GM18907 (cell line): ENCODE measurements around the gene POU2AF1.

Experiments
- ATAC-seq: cut with Tn5 transposase; IDR thresholded peaks from one replicate; pipeline ENCODE4 v1.9.1; 2021; ENCODE audit warnings: mild to moderate bottlenecking, moderate library complexity; ENCODE audit not compliant: unreplicated experiment

The POU2AF1 gene

DNA sequence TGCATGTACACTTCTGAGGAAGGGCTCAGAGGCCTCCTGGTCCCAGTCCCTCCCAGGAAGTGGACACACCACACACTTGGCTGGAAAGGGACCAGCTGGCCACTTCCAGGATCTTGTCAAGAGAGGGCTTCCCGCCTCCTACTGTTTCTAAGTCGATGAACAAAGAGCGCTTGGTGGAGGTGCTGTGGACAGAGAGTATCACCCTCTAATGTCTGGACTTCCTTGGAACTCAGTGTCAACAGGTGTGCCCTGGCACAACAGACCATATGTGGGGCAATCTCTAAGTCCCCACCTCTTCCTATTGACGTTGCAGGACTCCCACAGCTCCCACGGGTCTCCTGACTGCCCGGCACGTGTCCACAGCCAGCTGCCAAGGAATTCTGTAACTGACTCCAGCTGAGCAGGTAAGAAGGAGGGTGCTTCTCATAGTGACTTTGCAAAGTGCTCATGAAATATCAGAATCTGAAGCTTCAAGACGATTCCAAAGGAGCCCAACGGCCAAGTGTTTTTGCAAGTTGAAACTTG is 16.1 kb downstream of the POU2AF1 start:
- ATAC-seq = no peak

DNA sequence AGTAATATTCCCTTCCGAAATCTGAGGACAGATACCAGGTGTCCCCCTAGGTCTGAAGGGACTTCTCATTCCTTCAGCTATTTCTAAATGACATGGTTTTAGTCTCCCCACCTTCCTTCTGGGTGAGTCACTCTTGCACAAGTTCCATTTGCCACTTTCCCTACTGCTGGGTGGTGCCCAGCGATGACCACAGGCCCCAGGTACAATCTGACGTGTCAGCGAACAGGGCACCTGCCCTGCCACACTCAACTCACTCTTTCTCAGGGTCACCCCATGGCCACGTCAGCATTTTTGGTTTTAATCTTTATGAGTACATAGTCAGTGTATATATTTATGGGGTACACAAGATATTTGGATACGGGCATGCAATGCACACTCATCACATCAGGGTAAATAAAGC is 17.2 kb downstream of the POU2AF1 start:
- no peak for ATAC-seq

DNA sequence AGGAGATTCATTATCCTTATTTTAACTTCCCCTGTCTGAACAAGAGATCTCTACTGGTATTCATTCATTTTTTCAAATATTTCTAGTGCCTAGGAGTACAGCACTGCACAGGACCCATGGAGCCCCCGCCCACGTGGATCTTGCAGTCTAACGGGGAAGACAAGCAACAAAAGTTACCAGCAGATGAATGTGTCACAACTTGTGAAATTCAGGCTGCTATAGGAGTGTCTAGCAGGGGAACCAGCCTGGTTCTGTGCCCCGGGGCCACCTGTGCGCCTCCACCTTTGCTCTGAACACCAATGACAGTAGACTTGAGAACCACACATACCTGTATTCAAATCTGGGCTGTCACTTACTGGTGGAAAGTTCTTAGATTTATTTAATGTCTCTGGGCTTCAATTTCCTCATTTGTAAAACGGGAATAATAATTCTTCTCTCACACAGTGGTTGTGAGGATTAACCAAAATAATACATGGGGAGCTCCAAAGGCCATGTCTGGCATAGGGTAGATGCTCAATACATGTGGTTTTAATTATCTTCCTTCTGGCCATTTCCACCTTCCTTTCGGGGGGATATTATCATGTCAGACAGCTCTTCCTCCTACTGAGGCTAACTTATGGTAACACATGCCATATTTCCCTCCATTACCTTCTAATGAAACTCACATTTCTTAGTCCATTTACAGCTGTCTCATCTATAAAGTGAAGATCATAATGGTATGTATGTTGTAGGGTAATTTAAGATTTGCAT is 17.8 kb downstream of the POU2AF1 start:
- ATAC-seq = no peak

DNA sequence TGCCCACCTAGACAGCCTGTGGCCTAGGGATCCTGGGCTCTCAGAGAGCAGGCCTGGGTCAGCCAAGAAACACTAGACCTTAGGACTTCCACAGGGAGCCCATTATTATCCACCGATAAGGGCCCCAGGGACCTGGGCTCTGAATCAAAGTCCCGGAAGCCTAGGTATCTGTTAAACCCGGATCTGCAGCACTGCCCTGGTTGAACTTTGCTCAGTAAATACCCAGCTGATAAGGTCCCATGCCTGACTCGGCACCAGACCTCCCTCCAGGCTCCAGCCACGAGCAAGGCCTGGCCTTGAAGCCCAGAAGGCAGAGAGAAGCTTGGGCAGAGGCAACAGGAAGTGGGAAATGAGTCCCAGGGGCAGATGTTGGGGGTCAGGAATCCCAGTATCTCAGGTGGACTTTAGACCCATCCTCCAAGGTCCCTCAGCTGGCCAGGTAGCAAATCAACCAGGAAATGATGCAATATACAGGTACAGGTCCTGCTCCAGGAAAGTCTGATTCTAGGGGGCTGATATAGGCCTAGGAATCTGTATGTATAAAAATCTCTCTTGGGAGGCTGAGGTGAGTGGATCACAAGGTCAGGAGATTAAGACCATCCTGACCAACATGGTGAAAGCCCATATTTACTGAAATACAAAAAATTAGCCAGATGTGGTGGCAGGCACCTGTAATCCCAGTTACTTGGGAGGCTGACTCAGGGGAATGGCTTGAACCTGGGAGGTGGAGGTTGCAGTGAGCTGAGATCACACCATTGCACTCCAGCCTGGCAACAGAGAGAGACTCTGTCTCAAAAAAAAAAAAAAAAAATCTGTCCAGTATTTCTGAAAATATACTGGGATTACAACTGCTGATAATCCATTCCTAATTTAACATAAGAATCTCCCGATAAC is 18.7 kb downstream of the POU2AF1 start:
- no peak for ATAC-seq

DNA sequence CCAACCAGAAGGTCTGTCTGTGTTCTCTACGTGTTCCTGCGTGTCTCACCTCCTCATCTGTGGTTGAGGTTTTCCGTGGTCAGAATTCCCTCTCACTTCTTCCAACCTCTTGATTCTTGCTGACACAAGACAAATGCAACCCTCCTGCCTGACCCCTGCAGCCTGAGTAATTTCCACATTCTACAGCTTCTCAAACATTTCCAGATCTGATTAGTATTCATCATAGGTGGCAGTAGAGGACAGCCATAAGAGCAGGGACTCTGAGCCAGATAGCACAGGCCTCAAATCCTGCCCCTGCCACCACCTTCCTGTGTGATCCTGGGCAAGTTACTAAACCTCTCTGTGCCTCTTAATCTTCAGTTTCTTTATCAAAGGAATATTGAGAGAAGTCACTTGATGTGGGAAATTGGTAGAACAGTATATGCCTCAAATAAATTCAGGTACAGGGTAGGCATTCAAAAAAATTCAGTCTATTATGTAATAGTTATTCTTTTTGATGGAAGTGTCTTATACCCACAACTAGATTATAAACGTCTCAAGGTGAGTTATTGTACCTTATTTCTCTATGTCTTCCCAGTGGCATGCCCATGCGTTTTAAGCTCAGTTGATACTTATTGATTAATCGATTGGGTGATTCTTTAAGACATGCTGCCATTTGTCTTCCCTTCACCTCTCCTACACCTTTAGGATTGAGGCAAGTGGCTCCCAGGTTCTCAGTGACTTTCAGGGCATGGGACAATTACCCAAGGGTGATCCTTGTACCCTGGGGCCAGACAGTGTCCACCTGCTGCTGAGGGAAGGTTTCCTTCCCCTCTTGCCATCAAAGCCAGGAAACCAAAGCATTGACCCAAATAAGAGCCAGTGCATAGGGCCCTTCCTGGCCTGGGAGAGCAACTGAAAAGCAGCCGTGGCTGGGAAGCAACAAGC is 19.6 kb downstream of the POU2AF1 start:
- no peak for ATAC-seq

DNA sequence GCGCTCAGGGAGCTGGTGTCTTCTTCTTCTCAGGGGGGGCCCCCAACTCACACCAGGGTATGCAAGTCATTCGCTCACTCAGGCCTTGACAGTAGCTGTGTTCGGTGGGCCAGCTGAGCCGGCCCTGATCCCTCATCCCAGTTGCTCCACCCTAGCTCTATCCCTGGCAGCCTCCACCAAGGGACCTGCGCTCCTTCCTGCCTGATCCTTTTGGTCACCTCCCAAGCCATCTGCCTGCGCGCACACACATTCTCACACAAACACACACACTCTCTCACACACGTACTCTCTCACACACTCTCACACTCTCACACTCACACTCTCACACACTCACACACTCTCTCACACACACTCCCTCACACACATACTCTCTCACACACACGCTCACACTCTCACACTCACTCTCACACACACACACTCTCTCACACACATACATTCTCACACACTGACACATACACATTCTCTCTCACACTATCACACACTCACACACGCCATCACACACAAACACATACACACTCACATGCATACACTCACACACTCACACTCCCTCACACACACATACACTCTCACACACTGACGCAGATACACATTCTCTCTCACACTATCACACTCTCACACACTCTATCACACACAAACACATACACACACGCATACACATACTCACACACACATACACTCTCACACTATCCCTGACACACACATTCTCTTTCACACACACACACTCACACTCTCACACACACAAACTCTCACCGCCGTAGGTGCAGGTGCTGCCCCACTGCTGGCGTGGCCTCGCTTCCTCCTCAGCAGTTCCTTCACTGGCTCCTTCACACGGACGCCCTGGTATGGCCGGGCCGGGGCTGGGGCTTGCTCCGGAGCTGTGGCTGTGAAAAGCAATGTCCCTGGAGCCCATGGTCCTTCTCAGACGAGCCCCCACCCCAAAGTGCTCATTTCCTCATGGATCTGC is 20.8 kb downstream of the POU2AF1 start:
- no peak for ATAC-seq

DNA sequence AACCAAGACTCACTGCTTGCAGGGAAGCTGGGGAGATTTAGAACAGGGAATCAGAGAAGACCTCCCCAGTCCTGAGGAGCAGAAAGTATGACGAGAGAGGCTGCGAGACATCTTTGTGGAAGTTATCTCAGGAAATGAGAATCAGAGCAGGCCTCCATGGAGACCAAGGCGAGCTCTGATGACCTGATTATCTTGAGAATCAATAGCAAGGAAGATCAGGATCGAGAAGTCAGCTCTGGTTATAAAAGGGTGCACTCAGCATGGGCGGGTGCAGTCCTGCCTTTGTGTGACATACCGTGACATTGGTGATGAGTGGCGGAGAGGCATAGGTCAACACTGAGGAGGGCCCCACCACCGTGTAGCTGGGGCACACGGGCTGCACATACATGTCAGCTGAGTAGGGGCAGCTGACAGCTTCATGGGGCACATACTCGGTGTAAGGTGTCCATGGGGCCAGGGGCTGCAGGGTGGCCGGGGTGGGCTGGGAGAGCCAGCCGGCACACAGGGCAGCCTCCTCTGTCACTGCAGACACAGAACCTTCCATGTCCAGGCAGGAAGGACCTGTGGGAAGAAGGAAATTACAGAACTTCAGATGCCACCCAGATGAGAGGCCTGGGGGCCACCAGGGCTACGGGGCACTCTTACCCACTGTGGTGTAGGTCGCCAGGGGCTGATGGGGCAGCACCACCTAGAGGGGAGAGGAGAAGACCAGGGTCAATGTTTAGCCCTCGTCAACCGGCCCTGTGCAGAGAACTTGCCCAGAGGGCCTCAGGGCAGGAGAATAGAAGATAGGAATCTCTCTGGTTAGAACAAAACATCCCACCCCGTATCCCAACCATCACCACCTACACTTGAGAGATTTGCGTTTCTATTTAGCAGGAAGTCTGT is 21.7 kb downstream of the POU2AF1 start:
- no peak for ATAC-seq

DNA sequence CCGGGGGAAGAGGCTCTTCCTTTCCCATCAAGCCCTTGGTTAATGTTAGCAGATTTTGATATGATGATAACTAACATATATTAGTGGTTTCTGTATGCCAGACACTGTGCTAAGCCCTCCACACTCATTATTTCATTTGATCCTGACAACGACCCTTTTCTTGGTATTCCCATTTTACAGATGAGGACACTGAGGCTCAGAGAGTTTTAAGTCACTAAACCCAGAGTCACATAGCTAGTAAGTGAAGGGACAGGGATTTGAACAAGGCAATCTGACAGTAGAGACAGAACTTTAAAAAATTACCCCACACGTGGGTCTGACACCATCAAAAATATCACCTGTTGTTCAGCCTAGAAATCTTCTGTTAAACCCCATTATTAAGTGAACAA is 22.4 kb downstream of the POU2AF1 start:
- no peak for ATAC-seq

DNA sequence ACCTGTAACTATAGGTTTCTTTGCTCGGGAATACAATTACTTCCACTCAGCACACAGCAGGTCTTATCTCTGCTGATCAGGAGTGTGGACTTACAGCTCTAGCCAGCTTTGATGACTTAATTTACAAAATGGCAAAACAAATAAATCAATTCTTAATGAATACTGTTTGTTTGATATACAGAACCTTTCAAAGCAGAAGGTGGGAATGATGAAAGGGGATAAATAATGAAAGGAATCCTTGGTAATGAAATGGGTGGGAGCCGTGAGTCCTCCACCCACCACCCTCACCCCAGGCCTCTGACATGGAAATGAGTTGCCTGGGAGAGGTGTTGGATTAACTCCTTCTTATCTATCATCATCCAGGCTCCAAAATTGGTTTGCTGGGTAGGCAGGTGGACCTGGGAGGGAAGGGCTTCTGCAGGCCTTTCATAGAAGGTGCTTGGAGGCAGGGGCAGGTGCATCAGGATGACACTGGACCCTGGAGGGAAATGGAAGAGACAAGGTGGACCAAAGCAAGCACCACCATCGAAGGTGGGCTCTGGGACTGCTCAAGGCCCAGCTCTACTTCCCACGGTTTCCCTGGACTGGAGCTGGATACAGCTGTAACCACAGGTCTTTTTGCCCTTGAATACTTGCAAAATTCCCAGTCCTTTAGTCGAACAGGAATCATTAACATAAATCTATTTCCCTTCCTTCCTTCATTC is 23.0 kb downstream of the POU2AF1 start:
- no peak for ATAC-seq

DNA sequence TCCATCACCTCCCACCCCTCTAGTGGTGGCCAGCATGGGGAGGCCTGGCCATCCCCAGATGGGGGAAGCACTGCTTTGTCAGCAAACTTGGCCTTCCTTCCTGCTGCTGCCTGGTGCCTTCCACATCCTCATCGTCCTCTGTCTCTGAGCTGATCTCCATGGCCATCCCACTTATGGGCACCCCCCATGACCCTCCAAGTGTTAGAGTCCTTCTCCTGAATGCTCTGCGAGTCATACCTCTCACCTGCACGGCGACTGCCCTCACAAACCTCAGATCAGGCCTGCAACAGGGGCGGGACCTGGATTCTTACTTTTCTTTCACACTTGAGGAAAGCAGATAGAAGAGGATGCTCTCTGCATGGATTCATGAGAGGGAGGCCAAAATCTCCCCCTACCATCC is 24.0 kb downstream of the POU2AF1 start:
- ATAC-seq = no peak

DNA sequence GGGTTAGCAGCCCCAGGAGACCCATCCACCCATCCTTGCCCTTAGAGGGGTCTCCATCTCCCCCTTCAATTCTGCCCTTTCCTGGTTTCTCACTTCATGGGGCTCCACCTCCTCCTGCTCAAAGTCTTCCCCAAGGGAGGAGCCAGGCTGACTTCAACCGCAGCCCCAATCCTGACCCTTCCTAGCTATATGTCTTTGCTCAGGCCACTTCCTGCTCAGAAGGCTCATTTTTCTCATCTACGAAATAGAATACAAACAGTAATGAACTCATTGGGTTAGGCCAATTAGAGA is 24.5 kb downstream of the POU2AF1 start:
- ATAC-seq = no peak

DNA sequence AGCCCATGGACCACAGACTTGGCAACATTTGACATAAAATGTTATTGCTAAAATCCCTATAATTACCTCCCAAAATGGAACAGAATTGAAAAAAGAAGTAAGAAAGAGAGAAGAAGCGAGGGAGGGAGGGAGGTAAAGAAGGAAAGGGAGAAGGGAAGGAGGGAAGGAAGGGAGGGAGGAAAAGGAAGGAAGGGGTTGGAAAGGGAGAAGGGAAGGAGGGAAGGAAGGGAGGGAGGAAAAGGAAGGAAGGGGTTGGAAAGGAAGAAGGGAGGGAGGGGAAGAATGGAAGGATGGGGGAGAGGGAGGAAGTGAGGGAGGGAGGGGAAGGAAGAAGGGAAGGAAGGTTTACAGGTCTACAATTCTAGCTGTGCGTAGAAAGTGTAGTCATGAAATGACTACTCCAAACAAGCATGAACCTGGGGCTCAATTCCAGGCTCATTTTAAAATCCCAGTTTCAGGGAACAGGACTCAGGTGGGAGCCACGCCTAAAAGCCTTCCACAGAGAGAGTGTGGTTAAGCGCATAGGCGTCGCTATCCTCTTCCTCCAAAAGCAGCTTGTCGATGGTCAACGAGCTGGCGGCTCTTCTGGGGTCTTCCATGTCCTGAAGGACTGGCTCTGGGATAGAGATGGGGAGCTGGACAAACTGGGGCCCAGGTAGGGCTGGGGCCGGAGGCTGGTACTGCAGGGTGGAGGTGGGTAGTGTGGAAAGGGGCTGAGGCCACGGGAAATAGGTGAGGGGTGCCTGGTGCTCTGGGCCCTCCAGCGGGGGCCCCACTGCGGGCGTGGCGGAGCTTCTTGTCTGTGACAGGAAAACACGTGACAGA is 25.1 kb downstream of the POU2AF1 start:
- ATAC-seq = no peak

DNA sequence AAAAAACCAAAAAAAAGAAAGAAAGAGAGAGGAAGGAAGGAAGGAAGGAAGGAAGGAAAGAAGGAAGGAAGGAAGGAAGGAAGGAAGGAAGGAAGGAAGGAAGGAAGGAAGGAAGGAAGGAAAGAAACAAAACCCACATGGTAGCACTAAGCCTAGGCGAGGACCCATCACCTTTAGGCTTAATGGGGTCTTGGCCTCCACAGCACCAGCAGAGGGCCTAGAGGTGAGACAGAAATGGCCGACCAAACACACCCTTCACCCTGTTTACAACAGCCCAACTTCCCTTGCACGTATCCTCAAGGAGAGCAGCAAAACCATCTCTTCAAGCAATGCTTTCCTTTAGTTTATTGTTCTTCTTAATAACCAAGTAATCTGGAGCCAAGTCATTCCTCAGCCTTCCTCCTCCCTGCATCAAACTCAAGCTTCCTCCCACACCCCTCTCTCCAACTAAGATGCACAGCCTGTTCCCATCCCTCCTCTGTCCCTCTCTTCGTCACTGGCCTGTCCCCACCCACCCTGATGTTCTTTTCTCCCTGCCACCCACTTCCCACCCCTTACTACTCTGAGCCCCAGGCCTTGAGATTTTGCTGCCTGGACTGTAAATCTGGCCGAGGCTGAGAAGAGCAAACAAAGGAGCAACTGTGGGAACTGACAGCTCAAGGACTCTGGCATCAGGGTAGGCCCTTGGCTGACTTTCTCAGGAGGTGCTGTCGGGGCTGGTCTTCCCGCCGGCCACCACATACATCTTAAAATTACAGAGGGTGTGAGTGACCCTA is 26.0 kb downstream of the POU2AF1 start:
- no peak for ATAC-seq

DNA sequence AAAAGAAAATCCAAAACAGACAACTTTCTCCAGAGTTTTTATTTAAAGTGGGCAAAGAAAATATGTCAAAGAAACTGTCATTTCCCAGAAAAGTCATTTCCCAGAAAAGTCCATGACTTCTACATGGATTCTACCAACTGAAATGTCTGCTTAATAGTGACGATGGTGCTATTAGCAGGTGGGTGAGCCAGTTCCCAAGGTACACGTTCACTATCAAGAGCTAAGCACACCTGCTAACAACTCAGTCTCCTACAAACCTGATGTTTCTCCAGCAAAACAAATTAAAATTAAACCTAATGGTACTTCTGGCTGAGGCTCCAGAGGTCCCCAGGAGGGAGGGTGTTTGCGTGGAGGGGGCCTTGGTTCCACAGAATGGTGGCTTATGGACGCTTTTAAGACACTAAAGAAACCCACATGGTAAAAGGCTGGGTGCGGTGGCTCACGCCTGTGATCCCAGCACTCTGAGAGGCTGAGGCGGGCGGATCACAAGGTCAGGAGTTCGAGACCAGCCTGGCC is 26.8 kb downstream of the POU2AF1 start:
- ATAC-seq = no peak

DNA sequence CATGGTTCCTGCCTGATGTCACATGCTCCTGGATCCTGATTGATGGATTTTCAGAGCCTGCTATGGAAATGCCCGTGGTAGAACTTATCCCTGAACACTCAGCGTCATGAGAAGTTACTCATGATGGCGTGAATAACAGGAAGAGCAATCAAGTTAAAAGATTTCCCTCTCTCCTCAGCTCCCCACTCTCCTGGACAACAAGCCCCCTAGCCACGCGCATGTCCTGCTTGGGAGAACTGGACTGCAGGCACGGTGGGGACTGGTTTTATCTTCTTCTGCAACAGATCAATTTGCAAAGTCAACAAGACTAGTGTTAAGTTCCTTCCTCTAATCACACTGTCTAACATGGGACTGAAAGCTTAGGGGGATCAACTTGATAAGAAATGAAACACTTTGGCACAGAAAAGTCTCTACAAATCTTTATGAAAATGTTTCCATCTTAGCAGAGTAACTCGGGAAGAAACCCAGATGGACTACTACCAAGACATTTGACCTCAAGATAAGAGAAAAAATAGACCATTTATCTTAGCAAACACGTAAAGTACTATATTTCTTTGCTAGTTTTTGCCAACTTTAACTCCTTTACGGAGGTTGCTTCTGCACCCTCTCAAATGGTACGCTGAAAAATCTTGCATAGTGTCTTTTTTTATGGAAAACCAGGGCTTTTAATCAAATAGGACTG is 27.6 kb downstream of the POU2AF1 start:
- no peak for ATAC-seq

DNA sequence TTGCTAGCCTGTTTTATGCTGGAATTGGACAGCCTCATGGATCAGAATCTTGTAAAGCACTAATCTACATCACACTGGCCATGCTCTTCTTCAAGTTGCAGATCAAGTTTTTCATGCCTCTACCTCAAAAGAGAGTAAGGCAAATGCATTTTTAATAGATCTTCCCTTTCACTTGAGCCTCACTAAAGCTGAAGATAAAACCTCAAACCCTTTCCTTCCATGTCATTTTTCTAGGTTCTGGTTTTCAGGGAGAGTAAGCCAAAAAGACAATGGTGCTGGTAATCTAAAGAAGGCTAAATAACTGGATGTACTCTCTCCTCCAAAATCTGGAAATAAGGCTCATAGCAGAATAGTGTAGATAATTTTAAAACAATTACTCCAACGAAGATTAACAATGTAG is 28.3 kb downstream of the POU2AF1 start:
- no peak for ATAC-seq
